A673 (cell line): ENCODE measurements around the gene ESPL1. TPM values are rescaled to one million over a fixed set of nuclear protein-coding genes. Genes with fewer than 3 reads are reported as not detected.

Experiments
- BruUV-seq: library from RNA; stranded (reverse); fragments of 400-500 nt; replicated peaks from 2 replicates; lab custom pipeline; 2021; lab: Mats Ljungman, UMichigan
- CTCF ChIA-PET: fragments of 300-600 bp; sonication (Branson Sonifier 250); formaldehyde crosslinking; loops from one replicate; lab custom pipeline; 2022; ENCODE audit warnings: antibody characterized with exemption; lab: Charles Lee
- POLR2A ChIA-PET: fragments of 300-600 bp; sonication (Branson Sonifier 250); formaldehyde crosslinking; loops from one replicate; lab custom pipeline; 2022; ENCODE audit warnings: antibody characterized with exemption; ENCODE audit not compliant: low non-redundant PET; lab: Charles Lee
- DNase-seq: peaks from one replicate; pipeline ENCODE4 v3.0.0-alpha.2; 2015; ENCODE audit warnings: low spot score
- H3K27ac ChIP-seq: fragments of 200-600 bp; sonication (generic); 2 replicates; pipeline ENCODE4 v1.5.1; 2016; ENCODE audit warnings: mixed run types, low read depth, mild to moderate bottlenecking, mixed read lengths, antibody characterized with exemption, low read length; ENCODE audit not compliant: poor library complexity, severe bottlenecking
- H3K27me3 ChIP-seq: fragments of 200-600 bp; sonication (generic); replicated peaks from 2 replicates; pipeline ENCODE4 v1.6.1; 2017; ENCODE audit warnings: mixed run types, low read depth, mild to moderate bottlenecking, mixed read lengths, antibody characterized with exemption, low read length; ENCODE audit not compliant: insufficient read depth, poor library complexity
- H3K36me3 ChIP-seq: fragments of 200-600 bp; sonication (generic); 2 replicates; pipeline ENCODE4 v1.6.1; 2016; ENCODE audit warnings: mixed run types, mild to moderate bottlenecking, mixed read lengths, antibody characterized with exemption, low read length; ENCODE audit not compliant: insufficient read depth, poor library complexity, severe bottlenecking
- H3K4me1 ChIP-seq: fragments of 200-600 bp; sonication (generic); 2 replicates; pipeline ENCODE4 v1.6.1; 2017; ENCODE audit warnings: mixed run types, mild to moderate bottlenecking, mixed read lengths, antibody characterized with exemption, low read length; ENCODE audit not compliant: insufficient read depth, poor library complexity, severe bottlenecking
- H3K4me3 ChIP-seq: fragments of 200-600 bp; sonication (generic); 2 replicates; pipeline ENCODE4 v1.5.1; 2016; ENCODE audit warnings: low read depth, mixed run types, mild to moderate bottlenecking, mixed read lengths, low read length; ENCODE audit not compliant: poor library complexity, severe bottlenecking
- H3K9me3 ChIP-seq: fragments of 200-600 bp; sonication (generic); 2 replicates; pipeline ENCODE4 v1.6.1; 2016; ENCODE audit warnings: mixed run types, low read depth, mild to moderate bottlenecking, mixed read lengths, antibody characterized with exemption, low read length; ENCODE audit not compliant: poor library complexity, severe bottlenecking
- EZH2 ChIP-seq: fragments of 200-600 bp; sonication (generic); IDR thresholded peaks from 2 replicates; pipeline ENCODE4 v1.6.1; 2017; ENCODE audit warnings: borderline replicate concordance, low read depth, mild to moderate bottlenecking, mixed read lengths, antibody characterized with exemption, low read length; ENCODE audit not compliant: poor library complexity, severe bottlenecking
- intact Hi-C: fragments of 100-400 bp; cut with micrococcal nuclease; formaldehyde crosslinking; loops from one replicate; pipeline ENCODE4 v1.10.0; 2022; ENCODE audit not compliant: unreplicated experiment
- total RNA-seq: library from RNA; stranded (reverse); gene quantifications from 2 replicates; pipeline ENCODE4 v1.2.3, GENCODE V29; 2021
- TF ChIP-seq, protein P1 (sequence below): fragments of 300-800, 200-600 bp; sonication (generic); conservative IDR thresholded peaks from 2 replicates; pipeline ENCODE4 v1.5.1; 2017; ENCODE audit warnings: low read depth, mild to moderate bottlenecking, antibody characterized with exemption, low read length, moderate library complexity, mixed read lengths

The ESPL1 gene
- total RNA-seq, 1 experiment from 2014 or later = 99.1 TPM

DNA sequence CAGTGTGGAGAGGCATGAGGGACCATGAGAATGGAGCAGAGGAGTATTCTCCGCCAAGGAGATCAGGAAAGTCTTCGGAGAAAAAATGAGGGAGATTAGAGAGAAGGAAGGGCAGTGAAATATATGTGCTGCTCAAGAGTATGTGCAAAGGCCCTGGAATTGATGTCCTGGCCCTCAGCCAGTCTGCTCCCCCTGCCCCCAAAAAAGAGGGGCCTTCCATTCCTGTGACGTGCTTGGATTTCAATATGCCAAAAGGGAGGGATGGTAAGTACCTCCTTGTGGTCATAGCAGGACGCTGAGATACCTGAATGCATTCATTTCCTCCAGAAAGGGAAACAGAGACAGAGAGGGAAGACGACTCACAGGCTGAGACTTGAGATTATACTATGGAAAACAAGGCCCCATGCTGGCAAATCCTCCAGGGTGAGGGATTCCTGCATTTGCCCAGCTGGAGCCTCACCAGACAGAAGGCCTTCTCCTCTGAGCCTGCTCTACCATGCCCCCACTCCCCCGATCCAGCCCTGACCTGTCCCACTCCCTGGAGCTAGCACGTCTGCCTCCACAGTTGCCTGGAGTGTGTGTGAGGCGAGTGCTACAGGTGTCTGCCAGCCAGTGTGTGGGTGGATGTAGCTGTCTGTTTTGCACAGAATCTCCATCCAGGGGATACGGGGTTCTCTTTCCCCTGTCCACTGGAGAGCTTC lies 32.2 kb upstream of the ESPL1 start:
- no peaks in the 10 kb centered on the region for H3K27me3 ChIP-seq
- no peaks in the 10 kb centered on the region for H3K36me3 ChIP-seq
- intact Hi-C loops = no loop called here
- H3K4me3 ChIP-seq = no peak overlapping the region
- BruUV-seq = no TSS peak
- H3K9me3 ChIP-seq = no peaks in the 10 kb centered on the region
- H3K4me1 ChIP-seq = peaks cover 25% of the 10 kb centered on the region
- CTCF ChIA-PET = interaction anchor here (0.5 kb wide), 1 partner anchor 183 kb away, joined by 6 read pairs; no protein-coding TSS in a partner anchor
- TF ChIP-seq, protein P1, sequence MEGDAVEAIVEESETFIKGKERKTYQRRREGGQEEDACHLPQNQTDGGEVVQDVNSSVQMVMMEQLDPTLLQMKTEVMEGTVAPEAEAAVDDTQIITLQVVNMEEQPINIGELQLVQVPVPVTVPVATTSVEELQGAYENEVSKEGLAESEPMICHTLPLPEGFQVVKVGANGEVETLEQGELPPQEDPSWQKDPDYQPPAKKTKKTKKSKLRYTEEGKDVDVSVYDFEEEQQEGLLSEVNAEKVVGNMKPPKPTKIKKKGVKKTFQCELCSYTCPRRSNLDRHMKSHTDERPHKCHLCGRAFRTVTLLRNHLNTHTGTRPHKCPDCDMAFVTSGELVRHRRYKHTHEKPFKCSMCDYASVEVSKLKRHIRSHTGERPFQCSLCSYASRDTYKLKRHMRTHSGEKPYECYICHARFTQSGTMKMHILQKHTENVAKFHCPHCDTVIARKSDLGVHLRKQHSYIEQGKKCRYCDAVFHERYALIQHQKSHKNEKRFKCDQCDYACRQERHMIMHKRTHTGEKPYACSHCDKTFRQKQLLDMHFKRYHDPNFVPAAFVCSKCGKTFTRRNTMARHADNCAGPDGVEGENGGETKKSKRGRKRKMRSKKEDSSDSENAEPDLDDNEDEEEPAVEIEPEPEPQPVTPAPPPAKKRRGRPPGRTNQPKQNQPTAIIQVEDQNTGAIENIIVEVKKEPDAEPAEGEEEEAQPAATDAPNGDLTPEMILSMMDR = no peak
- no peak for TF ChIP-seq EZH2
- H3K27ac ChIP-seq = no peak overlapping the region
- POLR2A ChIA-PET = no interaction called here
- no peak for DNase-seq

DNA sequence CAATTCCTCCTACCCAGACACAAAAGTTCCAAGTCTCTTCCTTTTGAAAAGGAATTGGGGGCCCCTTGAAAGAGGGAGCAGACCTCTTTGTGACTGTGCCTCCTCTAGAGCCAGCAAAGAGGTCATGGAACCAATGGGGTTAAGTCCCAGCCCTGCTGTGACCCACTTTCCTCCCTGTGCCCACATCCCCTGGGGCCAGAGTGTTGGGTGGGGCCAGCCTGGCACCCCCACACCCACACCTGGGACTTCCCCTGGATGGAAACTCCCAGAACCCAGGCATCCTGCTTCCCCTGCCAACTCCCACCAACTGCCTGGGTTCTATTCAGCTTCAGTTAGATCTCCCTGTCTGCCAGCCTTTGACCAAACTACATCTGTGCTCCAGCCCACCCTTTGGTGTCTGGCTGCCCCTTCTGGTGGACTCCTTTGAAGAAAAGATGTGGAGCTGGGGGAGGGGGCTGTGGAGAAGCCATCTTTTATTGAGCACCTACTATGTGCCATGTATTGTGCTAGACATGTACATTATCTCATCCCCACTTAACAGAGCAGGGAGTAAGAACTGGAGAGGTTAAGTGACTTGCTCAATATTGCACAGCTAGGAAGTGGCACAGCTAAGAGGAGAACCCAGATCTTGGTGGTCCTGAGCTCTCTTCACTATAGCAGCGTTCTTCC lies 31.5 kb upstream of the ESPL1 start:
- no peak for DNase-seq
- no peak overlapping the region for H3K27ac ChIP-seq
- ChIA-PET CTCF (no interaction called here), POLR2A (no interaction called here)
- intact Hi-C loops = no loop called here
- H3K27me3 ChIP-seq = no peaks in the 10 kb centered on the region
- TF ChIP-seq EZH2 = no peak
- TF ChIP-seq, protein P1 = no peak
- no peak overlapping the region for H3K4me3 ChIP-seq
- no TSS peak for BruUV-seq
- H3K9me3 ChIP-seq = no peaks in the 10 kb centered on the region
- H3K4me1 ChIP-seq = peaks cover 25% of the 10 kb centered on the region
- no peaks in the 10 kb centered on the region for H3K36me3 ChIP-seq

DNA sequence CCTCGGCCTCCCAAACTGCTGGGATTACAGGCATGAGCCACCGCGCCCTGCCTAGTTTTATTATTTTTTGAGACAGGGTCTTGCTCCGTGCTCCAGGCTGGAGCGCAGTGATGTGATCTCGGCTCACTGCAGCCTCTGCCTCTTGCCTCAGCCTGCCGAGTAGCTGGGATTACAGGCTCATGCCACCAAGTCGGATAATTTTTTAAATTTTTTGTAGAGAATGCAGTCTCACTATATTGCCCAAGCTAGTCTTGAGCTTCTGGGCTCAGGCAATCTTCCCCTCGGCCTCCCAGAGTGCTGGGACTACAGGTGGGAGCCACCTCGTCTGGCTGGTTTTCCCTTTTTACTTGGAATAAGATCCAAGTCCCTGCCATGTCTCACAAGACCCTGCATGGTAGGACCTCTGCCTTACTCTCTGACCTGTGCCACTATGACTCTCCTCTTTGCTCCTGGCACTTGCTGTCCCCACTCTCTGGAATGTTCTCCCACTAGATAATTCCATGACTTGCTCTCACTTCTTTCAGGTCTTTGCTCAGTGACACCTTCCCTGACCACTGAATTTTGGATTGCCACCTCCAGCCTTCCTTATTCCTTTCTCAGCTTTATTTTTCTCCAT lies 28.3 kb upstream of the ESPL1 start:
- no peak for DNase-seq
- Histone ChIP-seq H3K36me3 (no peaks in the 10 kb centered on the region), H3K4me3 (no peak overlapping the region), H3K9me3 (no peaks in the 10 kb centered on the region), H3K27me3 (no peaks in the 10 kb centered on the region), H3K4me1 (peaks cover under 1% of the 10 kb centered on the region), H3K27ac (no peak overlapping the region)
- intact Hi-C loops = no loop called here
- TF ChIP-seq, protein P1 = no peak
- TF ChIP-seq EZH2 = no peak
- CTCF ChIA-PET = no interaction called here
- POLR2A ChIA-PET = interaction anchor here (0.6 kb wide), 1 partner anchor 749 kb away, joined by 11 read pairs; no protein-coding TSS in a partner anchor
- BruUV-seq = no TSS peak
